ENCODE measurements around the gene SCGB1D4. TPM values are rescaled to one million over a fixed set of nuclear protein-coding genes. Genes with fewer than 3 reads are reported as not detected.

Gene SCGB1D4
- total RNA-seq, 4 donors from 2014 or later: not detected

DNA sequence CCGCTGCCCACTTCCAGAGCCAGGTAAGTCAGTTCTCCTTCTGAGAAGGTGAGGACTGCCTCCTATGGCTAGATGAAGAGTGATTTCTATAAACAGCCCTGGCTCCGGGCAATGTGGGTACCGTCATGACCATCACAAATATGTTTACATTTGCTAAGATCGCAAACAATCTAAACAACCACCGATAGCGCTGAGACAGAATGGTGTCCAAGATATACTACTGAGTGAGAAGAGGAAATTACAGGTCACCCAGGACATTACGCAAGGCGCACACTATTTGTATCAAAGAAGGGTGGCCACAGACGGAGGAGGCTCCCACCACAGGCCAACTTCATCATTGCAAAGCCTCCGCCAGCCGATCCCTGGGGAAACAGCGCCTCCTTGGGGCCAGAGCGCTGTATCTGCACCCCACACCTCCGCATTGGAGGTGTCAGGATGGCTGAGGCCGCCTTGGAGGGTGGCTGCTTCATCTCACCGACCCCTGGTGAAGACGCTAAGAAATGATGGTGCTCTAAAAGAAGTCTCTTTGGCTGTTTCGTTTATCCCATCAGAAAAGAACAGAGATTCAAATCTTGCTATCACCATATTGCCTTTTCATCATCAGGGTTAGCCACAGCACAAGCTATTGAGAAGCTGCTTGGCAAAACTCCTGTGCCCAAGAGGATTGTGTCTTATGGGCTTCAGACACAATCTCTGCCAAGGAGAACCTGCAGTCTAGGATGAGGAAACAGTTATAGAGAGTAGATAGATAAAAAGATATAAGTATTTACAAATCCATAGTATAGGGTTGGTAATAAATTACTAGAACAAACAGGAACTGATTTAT lies 26.1 kb upstream of the SCGB1D4 start:
- H3K4me1 ChIP-seq: no peaks in the 10 kb centered on the region
- TF ChIP-seq CTCF (IDR thresholded peaks at IDR 0.05) (peak in 5 of 6 experiments; percentile 8 to 48 (median 42)), POLR2A (IDR thresholded peaks at IDR 0.05) (no peak)

DNA sequence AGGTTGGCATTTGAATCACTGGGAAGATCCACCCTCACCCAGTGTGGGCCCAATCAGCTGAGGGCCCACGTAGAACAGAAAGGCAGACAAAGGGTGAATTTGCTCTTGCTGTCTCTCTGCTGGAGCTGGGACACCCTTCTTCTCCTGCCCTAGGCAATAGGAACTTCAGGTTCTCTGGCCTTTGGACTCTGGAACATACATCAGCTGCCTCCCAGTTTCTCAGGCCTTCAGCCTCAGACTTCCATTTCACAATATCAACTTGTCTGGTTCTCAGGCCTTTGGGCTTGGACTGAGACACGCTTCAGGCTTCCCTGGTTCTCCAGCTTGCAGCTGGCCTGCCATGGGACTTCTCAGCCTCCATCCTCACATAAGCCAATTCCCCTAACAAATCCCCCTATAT lies 23.6 kb upstream of the SCGB1D4 start:
- Histone ChIP-seq H3K36me3 (no peaks in the 10 kb centered on the region), H3K4me1 (no peaks in the 10 kb centered on the region), H3K4me3 (no peak overlapping the region), H3K9me3 (no peaks in the 10 kb centered on the region), H3K27me3 (no peaks in the 10 kb centered on the region), H3K27ac (peak overlapping the region in 2 of 4 donors; percentile 36 to 64)
- no peak for TF ChIP-seq POLR2A (IDR thresholded peaks at IDR 0.05)
- no peak for TF ChIP-seq CTCF (IDR thresholded peaks at IDR 0.05)
- peak in 1 of 3 donors; percentile 71 for DNase-seq

More for the DNA sequence above, 26.1 kb upstream of the SCGB1D4 start:
- Histone ChIP-seq H3K36me3 (no peaks in the 10 kb centered on the region), H3K4me3 (no peak overlapping the region), H3K27me3 (no peaks in the 10 kb centered on the region), H3K9me3 (no peaks in the 10 kb centered on the region), H3K27ac (no peak overlapping the region)
- peak; percentile 23 to 56 (median 55) for DNase-seq

DNA sequence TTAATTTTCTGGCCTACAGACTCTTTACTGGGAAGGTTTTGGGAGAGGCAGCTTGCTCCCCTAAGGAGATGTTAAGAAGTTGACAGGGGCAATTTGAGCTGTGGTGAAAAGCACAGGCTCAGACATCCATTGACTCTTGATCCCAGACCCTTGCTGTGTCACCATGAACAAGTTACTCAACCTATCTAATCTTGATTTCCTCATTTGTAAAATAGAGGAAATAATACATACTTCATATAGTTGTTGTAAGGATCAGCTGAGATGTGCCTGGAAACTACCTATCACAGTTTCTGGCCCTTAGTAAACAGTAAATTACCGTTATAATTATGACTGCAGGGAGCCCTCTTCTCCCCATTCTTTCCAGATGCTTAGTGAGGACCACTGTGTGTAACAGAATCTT lies 16.6 kb upstream of the SCGB1D4 start:
- H3K9me3 ChIP-seq: no peaks in the 10 kb centered on the region
- H3K27me3 ChIP-seq: no peaks in the 10 kb centered on the region
- no peak for DNase-seq
- no peaks in the 10 kb centered on the region for H3K4me1 ChIP-seq
- no peak for TF ChIP-seq POLR2A (IDR thresholded peaks at IDR 0.05)
- no peak for TF ChIP-seq CTCF (IDR thresholded peaks at IDR 0.05)
- H3K36me3 ChIP-seq: no peaks in the 10 kb centered on the region
- H3K27ac ChIP-seq: no peak overlapping the region
- H3K4me3 ChIP-seq: no peak overlapping the region

- no peak for TF ChIP-seq POLR2A (IDR thresholded peaks at IDR 0.05)
- no peak for TF ChIP-seq CTCF (IDR thresholded peaks at IDR 0.05)
- Histone ChIP-seq H3K4me3 (no peak overlapping the region), H3K27me3 (no peaks in the 10 kb centered on the region), H3K36me3 (no peaks in the 10 kb centered on the region), H3K27ac (no peak overlapping the region), H3K9me3 (peaks cover 0 to 2% (median 0%) of the 10 kb centered on the region in 4 donors), H3K4me1 (no peaks in the 10 kb centered on the region)
- no peak for DNase-seq
These were observed 11.1 kb upstream of the SCGB1D4 start for GRCh38 chr11:62309991-62310390.

DNA sequence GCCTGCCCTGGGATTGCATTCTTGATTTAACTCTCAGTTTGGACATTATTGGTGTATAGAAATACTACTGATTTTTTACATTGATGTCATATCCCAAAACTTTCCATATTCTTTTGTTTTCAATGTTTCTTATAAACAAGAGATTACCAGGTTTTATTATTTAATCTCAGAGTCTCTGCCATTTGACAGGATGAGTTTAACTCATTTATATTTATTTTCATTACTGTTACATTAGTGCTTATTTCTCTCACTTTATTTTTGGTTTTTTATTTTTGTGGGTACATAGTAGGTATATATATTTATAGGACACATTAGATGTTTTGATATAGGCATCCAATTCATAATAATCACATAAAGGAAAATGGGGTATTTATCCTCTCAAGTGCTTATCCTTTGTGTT lies 9.1 kb upstream of the SCGB1D4 start:
- DNase-seq: no peak
- Histone ChIP-seq H3K9me3 (peaks cover 0 to 2% (median 0%) of the 10 kb centered on the region in 4 donors), H3K36me3 (no peaks in the 10 kb centered on the region), H3K27ac (no peak overlapping the region), H3K27me3 (no peaks in the 10 kb centered on the region), H3K4me1 (no peaks in the 10 kb centered on the region), H3K4me3 (no peak overlapping the region)
- TF ChIP-seq CTCF (IDR thresholded peaks at IDR 0.05) (no peak), POLR2A (IDR thresholded peaks at IDR 0.05) (no peak)
